Measurements from ENCODE around the gene PTPRN2. TPM values are rescaled to one million over a fixed set of nuclear protein-coding genes. Genes with fewer than 3 reads are reported as not detected.

PTPRN2 gene
- total RNA-seq, 1 donor, result 0.09 TPM

DNA sequence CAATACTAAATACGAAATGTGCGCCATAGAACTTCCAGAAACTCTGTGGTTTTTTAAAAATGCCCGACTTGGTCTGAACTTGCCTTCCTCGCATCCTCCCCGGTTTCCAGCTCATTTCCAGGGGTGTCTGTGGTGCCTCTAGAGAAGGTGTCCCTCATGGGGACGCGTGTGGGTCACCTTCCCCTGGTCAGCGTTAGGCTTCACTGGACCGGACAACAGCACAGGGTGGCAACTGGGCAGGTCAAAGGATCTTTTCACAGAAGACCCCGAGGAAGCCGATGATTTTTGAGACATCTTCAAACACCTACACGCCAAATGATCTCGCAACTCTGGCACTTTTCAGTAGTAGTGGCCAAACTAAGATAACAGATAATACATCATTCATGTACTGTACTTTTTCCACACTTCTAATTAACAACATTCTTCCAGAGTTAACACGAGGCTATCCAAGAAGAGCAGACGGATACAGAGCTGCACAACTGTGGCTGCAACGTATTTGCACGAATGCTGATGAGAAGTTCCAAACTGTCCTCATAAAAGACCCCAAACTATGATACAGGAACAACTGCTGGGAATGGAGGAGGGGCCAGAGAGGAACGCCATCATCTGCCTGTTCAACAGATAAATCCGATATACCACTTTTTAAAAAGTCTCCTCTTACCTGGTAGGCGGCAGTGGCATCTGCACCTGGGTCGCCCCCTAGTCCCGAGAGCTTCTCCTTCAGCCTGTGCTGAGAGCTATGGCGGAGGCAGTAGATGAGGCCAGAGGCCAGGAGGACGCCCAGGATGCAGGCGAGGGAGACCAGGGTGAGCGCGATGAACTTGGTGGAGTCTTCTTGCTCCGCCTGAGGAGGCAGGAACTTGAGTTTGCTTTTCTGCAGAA is 905.3 kb downstream of the PTPRN2 start:
- TF ChIP-seq, protein P1, sequence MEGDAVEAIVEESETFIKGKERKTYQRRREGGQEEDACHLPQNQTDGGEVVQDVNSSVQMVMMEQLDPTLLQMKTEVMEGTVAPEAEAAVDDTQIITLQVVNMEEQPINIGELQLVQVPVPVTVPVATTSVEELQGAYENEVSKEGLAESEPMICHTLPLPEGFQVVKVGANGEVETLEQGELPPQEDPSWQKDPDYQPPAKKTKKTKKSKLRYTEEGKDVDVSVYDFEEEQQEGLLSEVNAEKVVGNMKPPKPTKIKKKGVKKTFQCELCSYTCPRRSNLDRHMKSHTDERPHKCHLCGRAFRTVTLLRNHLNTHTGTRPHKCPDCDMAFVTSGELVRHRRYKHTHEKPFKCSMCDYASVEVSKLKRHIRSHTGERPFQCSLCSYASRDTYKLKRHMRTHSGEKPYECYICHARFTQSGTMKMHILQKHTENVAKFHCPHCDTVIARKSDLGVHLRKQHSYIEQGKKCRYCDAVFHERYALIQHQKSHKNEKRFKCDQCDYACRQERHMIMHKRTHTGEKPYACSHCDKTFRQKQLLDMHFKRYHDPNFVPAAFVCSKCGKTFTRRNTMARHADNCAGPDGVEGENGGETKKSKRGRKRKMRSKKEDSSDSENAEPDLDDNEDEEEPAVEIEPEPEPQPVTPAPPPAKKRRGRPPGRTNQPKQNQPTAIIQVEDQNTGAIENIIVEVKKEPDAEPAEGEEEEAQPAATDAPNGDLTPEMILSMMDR (IDR thresholded peaks at IDR 0.05; ENCODE audit: insufficient read depth, low read length), result no peak

DNA sequence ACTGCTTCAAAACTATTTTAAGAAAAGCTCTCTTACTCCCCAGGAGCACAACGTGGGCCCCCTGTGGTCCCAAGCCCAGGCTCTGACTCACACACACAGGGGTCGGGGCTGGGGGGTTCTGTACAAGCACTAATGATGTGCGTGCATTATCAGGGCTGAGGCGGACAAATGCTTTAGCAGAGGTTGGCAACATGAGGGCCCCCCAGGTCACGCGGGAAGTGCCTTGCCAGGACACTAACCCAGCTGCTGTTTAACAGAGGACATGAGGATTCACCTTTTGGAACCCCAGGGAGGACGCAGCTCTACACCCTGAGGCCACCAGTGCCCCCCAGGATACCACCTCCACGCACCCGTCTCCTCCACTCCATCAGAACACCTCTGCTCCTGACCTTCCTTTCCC is 908.0 kb downstream of the PTPRN2 start:
- H3K4me3 ChIP-seq (ENCODE audit: low read depth, low read length), result no peak overlapping the region
- DNase-seq (ENCODE audit: low read depth), result no peak
- TF ChIP-seq, protein P1 (IDR thresholded peaks at IDR 0.05; ENCODE audit: insufficient read depth, low read length), result no peak

More for the DNA sequence above, 905.3 kb downstream of the PTPRN2 start:
- no peak overlapping the region for H3K4me3 ChIP-seq (ENCODE audit: low read depth, low read length)
- DNase-seq (ENCODE audit: low read depth), result no peak

DNA sequence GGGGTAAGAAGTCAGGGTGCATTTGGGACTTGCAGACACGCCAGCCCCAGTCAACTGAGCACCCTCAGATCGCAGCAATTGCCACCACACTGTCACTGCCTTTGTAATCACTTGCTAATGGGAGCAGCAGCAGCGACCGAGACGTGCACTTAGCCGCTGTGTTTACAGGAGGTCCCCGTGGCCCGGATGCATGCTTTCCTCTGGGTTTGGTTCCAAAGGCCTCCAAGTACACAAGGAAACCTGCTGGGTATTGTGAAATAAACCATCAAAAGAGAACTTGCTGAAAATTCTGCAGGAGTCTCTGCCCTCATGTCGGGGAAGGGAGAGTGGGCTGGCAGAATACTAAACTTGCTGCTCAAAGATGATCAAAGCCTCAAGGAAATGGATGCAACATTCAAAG is 909.1 kb downstream of the PTPRN2 start:
- no peak overlapping the region for H3K4me3 ChIP-seq (ENCODE audit: low read depth, low read length)
- DNase-seq (ENCODE audit: low read depth), result no peak
- TF ChIP-seq, protein P1 (IDR thresholded peaks at IDR 0.05; ENCODE audit: insufficient read depth, low read length), result no peak

DNA sequence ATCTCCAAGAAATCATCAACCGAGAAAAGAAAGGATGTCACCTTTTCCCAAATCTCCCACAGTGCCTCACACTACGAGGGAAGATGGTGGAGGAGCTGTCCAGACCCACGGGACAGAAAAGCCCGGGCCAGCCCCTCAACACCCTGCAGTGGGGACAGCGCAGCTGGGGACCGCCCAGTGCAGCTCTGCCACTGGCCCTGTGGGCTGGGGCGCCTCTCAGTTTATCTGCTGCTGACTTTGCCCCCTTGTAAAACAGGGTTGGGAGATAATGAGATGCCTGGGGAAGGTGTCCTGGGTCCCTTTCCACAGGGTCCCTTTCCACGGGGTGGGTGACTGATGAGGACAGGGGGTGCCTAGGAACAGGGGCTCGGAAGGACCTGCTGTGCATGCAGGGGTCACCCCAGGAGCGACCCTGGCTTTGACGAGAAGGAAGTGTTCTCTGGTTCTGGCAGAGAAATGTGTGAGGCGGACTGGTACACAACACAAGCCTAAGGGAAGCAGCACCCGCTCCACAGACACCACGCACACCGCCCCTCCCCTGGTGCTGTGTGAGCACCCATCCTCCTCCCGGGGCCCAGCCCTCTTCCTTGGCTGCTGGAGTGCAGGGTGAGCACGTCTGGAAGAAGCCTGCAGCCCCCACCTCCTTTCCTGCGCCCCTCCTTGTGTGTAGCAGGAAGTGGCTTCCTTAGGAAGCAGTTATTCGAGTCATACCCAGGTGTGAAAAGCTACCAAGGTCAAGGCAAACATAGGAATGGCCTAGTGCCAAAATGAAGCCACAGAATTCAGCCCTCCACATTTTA is 911.0 kb downstream of the PTPRN2 start:
- H3K4me3 ChIP-seq (ENCODE audit: low read depth, low read length), result no peak overlapping the region
- TF ChIP-seq, protein P1 (IDR thresholded peaks at IDR 0.05; ENCODE audit: insufficient read depth, low read length), result no peak
- DNase-seq (ENCODE audit: low read depth), result no peak

DNA sequence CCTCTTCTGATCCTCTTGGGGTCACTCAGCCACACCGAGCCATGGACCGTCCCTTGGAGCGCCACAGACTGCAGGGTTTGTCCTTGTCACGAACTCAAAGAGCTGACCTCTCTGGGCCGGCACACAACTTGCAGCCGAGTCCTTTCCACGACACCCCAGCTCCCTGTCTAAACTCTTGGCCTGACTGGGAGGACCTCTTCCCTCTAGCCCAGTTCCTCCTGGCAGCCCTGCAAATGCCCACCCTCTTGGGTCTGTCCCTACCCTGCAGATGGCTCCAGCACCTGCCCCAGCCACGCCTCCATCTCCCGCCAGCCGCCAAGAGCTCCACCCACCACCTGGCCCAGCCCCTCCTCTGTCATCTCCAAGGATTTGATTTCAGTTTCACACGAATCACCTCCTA is 911.6 kb downstream of the PTPRN2 start:
- no peak for DNase-seq (ENCODE audit: low read depth)

DNA sequence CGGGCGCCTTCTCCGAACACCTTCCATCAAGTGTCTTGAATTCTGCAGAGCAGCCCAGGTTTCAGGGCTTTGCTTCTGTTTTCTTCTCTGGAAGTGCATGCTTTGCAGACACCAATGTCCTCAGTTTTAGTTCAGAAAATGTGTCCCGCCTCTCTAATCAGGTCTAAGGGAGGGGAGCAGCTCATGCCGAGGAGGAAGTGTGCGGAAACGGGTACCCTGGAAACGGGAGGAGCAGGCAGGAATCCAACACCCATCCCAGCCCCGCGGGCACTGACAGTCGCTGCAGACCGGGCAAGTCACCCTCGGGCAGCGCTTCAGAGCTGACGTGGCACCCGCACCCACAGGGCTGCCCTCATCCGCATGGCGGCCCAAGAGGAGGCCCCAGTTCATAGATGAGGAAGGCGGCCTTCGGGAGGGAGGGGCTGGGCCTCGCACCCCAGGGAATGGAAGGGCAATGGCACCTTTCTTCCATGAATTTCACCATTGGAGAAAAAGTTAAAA is 912.1 kb downstream of the PTPRN2 start:
- TF ChIP-seq, protein P1 (IDR thresholded peaks at IDR 0.05; ENCODE audit: insufficient read depth, low read length), result no peak
- DNase-seq (ENCODE audit: low read depth), result no peak

More for the DNA sequence above, 911.6 kb downstream of the PTPRN2 start:
- TF ChIP-seq, protein P1 (IDR thresholded peaks at IDR 0.05; ENCODE audit: insufficient read depth, low read length), result no peak
- H3K4me3 ChIP-seq (ENCODE audit: low read depth, low read length), result no peak overlapping the region

More for the DNA sequence above, 912.1 kb downstream of the PTPRN2 start:
- H3K4me3 ChIP-seq (ENCODE audit: low read depth, low read length), result no peak overlapping the region

Measured in fibroblast of the aortic adventitia (primary cell).